ENCODE measurements around the gene YAE1.

YAE1 gene

DNA sequence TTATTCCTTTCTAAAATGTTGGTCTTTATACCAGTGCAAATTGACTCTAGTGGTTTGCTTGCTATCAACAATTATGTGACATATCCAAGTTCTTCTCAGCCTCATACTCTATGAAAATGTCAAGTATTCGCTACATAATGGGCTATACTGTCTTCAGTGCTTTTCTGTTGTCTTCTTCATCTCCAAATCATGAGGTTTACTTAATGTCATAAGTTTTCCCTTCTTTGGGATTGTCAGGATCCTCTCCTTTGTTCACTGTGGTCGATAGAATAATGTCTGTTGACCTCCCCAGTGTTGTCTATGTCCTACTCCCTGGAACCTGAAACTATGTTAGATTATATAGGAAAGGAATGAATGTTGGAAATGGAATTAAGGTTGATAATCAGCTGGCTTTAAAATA lies 40.7 kb downstream of the YAE1 start:
- DNase-seq, result no peak

DNA sequence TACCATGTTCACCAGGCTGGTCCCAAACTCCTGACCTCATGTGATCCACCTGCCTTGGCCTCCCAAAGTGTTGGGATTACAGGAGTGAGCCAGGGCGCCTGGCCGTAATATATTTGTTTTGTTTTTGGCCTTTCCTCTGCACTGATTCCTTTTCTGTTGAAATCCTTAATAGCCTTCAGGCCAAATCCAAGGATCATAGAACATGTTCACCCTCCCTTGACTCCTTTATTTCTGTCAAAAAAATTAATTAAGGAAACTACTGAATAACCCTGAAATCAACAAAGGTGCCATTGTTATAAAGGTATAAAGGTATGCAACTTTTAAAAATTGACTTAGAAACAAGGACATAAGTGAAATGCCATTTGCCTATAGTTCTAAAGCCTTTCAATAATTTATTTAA lies 41.7 kb downstream of the YAE1 start:
- no peak for DNase-seq

DNA sequence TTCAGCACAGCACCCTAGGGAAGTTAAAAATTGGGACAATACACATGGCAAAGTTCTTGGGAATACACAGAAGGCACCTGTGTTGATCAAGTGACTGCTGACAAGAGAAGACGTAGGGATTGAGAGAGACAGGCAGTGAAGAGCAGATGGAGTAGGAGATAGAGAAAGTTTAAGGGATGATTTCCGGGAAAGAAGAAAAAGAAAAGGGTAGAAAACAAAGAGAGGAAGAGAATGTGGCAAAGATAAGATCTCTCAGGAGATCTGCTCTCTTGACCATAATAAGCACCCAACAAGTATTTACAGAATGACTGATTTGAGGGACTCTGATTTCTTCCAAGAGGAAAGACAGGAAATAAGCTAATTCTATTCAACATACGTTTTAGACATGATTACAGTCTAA lies 42.1 kb downstream of the YAE1 start:
- DNase-seq, result no peak

DNA sequence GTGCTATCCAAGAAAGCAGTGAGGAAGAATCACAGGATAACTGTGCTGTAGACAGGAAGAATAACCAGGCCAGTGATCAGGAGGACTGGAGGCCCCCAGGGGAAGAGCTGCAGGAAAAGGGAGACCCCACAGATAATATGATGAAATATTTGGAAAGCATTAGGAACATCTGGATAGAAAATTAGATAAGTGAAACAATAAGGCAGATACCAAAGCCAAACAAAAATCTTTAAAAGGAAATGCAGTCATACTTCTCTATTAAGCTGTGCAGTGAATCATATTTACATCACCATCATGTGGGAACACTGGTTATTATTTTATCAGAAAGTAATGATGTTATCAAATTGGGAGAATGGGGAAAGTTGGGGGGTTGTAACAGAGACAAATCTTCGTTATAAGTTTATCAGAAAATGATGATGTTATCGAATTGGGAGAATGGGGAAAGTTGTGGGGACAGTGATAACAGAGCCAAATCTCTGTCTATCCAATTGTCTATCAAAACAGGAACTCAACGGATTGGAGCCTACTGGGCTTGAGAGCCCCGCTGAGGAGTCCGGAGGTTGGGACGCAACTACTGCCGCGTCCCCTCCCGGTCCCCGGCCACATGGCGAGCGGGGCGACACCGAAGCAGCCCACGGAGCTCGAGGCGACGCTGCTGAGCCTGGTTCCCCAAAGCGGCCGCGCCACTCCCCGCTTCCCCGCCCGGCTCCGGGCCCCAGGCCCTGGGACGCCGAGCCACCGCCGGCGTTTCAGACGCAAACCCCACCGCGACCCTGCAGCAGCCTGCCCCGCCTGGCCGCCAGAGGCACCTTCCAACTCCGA lies 43.1 kb downstream of the YAE1 start:
- no peak for DNase-seq

DNA sequence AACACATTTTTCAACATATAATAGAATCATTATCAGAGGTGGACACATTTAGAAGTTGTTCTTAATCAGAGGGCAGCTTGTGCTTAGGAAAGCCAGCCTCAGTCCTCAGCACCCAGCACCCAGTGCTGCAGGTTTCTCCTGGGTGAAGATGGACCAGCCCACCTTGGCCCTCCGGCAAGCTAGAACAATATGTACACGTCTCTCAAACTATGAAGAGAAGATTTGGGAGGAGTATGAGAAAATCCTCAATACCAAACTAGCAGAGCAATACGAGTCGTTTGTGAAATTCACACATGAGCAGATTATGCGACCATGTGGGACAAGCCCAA lies 43.7 kb downstream of the YAE1 start:
- no peak for DNase-seq

DNA sequence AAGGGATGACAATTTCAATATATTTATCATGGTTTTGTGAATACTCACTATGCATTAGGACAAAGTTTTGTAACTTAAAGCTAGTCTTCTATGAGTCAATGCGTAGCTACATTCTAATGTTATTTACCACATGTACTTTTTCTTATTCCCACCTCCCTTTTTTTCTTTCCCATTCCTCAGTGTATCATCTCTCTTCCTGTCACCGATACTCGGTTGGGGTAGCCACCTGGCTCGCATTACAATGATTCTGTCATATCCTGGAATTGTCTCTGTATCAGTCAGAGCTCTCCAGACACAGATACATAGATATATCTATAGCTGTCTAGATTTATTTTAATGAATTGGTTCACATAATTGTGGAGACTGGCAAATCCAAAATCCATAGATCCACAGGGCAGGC lies 47.4 kb downstream of the YAE1 start:
- DNase-seq, result no peak

DNA sequence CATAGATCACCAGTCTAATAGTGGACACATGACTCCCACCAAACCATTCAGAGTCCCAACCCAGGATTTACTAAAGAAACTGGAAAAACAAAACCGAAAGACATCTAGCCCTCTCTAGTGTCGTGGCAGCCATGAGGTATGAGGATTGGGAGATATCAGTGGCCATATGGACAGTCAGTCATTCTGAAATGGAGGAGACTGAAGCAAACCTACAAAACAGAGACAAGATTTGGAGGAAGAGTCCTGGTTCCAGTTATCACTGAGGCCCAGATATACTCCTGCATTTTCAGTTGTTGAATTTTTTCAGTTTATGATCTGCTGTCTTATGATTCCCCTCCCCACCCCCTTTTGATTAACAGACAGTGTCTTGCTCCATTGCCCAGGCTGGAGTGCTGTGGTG lies 48.1 kb downstream of the YAE1 start:
- DNase-seq, result no peak

DNA sequence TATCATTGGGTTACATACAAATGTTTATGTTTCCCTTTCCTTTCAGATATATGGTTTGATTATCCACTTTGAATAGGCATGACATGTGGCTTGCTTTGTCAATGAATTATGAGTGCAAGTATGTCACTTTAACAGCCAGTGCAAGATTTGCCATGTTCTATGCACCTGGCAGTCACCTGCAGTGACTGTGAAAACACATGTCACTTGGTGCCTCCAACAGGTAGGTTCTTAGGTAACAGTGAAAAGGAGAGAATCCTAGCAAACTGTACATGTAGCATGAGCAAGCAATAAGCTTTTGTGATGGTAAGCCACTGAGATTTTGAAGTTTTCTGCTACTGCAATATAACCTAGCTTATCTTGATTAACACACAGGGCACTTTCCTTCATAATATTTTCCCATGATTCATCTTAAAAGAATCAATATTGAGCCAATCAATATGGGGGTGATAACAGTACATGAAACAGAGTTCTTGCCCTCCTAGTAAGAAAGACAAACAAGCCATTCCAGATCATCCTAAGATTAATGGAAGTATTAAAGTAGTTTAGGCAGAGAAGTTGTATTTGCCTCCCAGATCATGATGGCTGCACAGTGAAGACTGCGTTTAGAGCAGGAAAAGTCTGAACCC lies 49.3 kb downstream of the YAE1 start:
- no peak for DNase-seq

DNA sequence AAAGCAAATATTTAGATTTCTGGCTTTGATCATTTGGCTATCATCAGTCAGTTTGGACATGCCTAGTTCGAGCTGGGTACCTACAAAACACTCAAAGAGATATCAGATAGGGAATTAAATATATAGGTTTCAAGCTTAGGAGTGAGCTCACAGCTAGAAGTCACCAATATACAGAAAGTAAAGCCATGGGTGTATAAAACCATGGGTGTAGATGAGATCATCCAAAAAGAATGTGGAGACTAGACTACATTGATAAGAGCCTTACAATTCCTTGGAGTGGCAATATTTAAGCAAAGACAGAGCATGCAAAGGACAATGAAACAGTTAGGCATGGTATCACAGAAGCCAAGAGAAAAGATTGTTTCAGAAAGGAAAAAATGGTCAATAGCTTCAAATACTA lies 49.9 kb downstream of the YAE1 start:
- no peak for DNase-seq

DNA sequence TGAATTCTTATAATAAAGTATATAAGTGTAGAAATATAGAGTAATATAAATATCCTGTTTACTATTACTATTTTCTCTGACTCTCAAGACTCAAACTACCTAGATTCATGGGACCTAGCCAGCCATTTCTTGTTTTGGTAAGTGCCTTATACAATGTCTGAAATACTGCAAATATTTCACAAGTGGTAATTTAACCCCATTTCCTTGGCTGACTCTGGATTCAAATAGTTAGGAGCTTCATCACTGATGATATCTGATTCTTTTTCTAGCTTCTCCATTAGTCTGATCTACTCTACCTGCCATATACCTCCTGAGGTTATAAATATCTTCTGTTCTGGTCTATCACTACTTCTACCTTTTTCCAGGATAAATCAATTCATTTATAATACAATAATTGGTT lies 50.8 kb downstream of the YAE1 start:
- DNase-seq, result no peak

DNA sequence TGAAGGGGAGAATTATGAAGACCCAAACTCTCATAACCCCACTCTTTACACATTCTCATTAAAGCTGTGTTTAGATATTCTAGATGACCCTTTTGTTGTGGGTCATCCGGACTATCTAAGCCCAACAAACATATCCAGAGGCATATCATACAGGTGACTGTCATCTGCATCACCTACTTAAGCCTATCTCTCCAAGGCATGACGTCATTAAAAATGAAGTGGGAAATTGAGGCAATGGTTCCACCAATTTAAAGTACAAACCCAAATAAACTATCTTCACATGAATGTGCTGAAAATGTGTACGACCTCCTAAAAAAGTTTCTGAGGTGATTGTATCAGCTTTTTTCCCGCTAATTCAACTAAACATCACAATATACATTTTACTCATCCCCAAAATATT lies 52.7 kb downstream of the YAE1 start:
- DNase-seq, result no peak

DNA sequence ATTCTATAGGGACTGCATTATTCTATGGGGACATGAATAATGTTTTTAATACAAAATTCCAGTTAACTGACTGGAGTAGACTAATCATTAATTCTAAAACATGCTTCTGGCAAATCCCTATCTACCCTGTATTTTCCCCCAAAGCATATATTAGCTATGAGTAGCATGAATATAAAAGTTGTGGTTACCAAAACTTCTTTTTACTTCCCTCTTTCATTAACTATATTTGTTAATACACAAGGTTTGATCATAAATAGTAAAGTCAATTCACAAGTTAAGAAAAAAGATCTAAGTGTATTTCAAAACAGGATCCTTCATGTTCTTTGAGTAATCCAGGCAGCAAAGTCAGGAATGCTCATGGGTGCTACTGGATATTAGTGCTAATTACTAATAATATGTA lies 54.3 kb downstream of the YAE1 start:
- no peak for DNase-seq

DNA sequence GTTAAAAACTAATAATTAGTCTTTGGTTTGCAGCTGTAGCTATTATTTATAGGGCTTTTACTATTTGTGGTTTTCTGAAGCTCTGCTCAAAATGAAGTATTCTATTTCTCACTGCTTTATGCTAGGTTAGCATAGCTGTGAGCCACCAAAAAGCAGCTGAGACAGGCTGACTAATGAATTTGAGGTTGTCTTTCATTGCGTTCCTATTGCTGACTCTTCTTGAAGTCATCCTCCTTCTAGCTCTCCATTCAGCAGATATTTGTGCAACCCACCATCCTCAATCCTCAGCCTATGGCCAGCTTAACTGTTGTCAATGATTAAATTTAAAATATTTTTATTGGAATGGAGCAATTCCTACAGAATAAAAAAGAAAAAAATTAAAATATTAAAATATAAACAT lies 55.1 kb downstream of the YAE1 start:
- DNase-seq, result no peak

DNA sequence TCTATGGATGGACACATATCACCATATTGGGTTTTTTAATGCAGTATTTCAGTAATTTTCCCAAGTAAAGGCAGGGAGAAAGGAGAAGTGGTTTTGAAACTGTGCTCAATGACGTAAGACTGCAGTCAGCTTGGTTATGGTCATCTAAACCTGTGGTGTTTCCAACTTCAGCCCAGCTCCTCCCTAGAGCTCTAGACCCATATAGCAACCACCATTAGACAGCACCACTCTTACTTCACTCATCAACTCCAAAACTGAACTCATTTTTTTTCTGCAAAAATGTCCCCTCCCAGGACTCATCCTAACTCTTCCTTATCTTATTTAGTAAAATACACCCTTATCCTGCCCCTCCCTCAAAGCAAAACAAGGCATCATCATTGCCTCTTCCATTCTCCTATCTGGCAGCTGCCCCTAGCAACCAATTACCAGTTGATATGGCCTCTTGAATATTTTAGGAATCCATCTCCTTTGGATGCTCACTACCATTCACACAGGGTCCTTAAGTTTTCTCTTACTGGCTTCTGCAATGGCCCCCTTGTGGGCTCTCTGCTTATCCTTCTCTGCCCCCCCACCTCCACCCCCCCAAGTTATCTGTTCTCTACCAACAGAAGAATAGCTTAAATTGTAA lies 55.7 kb downstream of the YAE1 start:
- DNase-seq, result no peak
